ENCODE measurements around the gene PLEKHH2.

Gene PLEKHH2

DNA sequence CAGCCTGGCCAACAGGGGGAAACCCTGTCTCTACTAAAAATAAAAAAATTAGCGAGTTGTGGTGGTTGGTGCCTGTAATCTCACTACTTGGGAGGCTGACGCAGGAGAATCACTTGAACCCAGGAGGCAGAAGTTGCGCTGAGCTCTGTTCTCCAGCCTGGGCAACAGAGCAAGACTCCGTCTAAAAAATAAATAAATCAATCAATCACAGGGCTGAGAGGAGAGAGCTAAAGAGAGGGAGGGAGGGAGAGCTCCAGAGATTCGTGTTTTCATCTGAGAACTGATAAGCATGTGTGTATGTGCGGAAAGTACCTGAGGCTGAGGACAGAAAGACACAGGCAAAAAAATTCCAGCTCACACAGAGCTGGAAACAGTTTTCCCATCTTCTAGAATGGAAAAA, 99.6 kb downstream of the PLEKHH2 start:
- TF ChIP-seq, protein P1, sequence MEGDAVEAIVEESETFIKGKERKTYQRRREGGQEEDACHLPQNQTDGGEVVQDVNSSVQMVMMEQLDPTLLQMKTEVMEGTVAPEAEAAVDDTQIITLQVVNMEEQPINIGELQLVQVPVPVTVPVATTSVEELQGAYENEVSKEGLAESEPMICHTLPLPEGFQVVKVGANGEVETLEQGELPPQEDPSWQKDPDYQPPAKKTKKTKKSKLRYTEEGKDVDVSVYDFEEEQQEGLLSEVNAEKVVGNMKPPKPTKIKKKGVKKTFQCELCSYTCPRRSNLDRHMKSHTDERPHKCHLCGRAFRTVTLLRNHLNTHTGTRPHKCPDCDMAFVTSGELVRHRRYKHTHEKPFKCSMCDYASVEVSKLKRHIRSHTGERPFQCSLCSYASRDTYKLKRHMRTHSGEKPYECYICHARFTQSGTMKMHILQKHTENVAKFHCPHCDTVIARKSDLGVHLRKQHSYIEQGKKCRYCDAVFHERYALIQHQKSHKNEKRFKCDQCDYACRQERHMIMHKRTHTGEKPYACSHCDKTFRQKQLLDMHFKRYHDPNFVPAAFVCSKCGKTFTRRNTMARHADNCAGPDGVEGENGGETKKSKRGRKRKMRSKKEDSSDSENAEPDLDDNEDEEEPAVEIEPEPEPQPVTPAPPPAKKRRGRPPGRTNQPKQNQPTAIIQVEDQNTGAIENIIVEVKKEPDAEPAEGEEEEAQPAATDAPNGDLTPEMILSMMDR (IDR thresholded peaks at IDR 0.05; ENCODE audit: insufficient read depth, missing control alignments), result no peak
- DNase-seq (ENCODE audit: insufficient read length, low spot score), result no peak
- FAIRE-seq, result no peak

DNA sequence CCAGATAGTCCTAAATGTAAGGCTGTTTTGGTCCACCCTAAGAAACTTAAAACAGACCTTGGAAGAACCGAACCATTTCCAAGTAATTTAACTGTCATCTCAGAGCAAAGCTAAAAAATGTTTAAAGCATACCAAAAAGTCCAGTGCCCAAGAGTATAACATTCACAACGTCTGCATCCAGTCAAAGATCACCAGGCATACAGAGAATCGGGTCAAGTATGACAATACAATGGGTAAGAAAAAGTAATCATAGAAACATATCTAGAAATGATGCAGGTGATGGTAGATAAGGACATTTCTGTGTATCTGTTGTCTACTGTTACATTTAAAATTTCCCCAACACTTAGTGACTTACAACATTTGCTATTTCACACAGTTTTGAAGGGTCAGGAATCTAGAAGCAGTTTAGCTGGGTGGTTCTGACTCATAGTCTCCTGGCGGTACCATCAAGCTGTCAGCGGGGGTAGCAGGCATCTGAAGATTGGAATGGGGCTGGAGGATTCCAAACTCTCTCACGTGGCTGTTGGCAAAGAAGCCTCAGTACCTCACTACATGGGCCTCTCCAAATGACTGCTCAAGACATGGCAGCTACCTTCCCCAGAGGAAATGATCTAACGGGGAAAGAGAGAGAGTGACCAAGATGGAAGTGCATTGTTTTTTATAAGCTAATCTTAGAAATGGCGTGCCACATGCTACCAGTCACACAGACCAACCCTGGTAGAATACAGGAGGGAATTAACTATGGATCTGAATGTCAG, 100.2 kb downstream of the PLEKHH2 start:
- TF ChIP-seq, protein P1 (IDR thresholded peaks at IDR 0.05; ENCODE audit: insufficient read depth, missing control alignments), result no peak
- no peak for DNase-seq (ENCODE audit: insufficient read length, low spot score)
- FAIRE-seq, result no peak

DNA sequence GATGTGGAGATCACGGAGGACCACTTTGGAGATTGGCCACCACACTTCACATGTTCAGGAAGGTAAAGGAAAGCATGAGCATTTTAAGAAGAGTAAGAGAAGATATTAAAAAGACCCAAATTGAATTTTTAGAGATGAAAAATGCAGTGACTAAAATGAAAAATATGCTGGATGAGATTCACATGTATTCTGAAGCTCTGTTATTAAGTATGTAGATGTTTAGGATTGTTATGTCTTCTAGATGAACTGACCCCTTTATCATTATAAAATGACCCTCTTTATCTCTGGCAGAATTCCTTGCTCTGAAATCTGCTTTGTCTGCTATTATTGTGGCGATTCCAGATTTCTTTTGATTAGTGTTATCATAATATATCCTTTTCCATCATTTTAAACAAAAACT, 100.8 kb downstream of the PLEKHH2 start:
- TF ChIP-seq, protein P1 (IDR thresholded peaks at IDR 0.05; ENCODE audit: insufficient read depth, missing control alignments), result no peak
- no peak for FAIRE-seq
- no peak for DNase-seq (ENCODE audit: insufficient read length, low spot score)

DNA sequence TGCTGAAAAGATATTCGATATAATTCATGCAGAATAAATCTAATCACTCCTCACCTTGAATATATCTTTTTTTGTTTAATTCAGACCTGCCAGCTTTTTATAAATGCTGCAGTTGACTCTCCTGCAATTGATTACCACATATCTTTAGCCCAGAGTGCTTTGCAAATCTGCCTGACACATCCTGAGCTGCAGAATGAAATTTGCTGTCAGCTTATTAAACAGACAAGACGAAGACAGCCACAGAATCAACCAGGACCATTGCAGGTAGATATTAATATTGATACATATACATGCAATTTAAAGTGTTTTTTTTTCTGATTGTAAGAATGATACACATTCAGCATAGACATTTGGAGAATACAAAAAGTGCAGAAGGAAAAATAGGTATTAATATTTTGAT, 101.2 kb downstream of the PLEKHH2 start:
- FAIRE-seq, result no peak
- no peak for DNase-seq (ENCODE audit: insufficient read length, low spot score)
- TF ChIP-seq, protein P1 (IDR thresholded peaks at IDR 0.05; ENCODE audit: insufficient read depth, missing control alignments), result no peak

DNA sequence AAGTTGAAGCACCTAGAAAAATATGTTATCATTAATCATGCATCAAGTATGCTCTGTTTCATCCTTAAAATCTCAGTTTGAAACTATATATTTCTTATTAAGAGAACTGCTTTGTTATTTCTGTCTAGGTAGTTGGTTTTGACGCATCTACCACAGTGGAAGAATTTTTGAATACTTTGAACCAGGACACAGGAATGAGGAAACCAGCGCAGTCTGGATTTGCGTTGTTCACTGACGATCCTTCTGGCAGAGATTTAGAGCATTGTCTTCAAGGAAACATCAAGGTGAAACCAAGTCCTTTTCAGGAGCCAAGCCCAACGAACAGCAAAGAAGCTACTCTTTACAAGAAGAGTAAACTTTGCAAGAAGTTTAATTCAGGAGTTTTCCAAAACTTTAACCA, 106.6 kb downstream of the PLEKHH2 start:
- no peak for FAIRE-seq
- TF ChIP-seq, protein P1 (IDR thresholded peaks at IDR 0.05; ENCODE audit: insufficient read depth, missing control alignments), result no peak
- DNase-seq (ENCODE audit: insufficient read length, low spot score), result no peak

DNA sequence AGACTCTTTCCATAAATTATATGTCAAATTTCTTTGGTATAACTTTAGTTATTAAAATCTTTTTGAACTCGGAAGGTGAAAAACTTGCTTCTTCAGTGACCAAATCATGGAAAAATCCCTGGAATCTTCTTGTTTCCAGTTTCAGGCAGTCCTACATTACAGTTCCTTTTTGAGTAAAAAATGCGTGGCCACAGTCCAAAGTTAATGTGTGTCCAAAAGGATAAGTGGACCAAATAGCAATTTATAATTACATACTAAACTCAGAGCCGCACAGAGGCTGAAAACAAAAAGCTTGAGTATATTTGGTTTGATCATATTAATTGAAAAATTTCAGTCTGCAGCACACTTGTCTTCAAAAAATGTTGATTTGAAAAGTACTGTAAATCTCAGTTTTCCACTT, 108.4 kb downstream of the PLEKHH2 start:
- FAIRE-seq (no peak), DNase-seq (ENCODE audit: insufficient read length, low spot score) (no peak)

DNA sequence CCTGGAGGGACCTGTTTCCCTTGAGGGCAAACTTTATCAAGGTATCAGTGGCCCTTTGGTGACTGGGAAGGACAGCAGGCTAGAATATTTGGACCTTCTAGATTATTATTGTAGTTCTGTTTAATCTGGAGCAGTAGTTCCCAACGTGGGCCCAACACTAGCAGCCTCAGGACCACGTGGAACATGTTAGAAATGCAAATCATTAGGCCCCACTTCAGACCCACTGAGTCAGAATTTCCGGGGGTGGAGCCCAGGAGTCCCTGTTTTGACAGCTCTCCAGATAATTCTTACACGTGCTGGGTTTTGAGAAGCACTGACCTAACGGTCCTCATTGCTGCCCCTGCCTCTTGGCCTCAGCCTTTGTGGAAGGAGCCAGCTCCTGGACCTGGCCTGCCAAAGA, 111.3 kb downstream of the PLEKHH2 start:
- FAIRE-seq, result no peak
- TF ChIP-seq, protein P1 (IDR thresholded peaks at IDR 0.05; ENCODE audit: insufficient read depth, missing control alignments), result no peak
- DNase-seq (ENCODE audit: insufficient read length, low spot score), result no peak

More for the DNA sequence above, 108.4 kb downstream of the PLEKHH2 start:
- TF ChIP-seq, protein P1 (IDR thresholded peaks at IDR 0.05; ENCODE audit: insufficient read depth, missing control alignments), result no peak
